ENCODE measurements around the gene AGPAT4. TPM values are rescaled to one million over a fixed set of nuclear protein-coding genes. Genes with fewer than 3 reads are reported as not detected.
A peak's percentile ranks its signal among the peaks of the same experiment; 100 is the strongest.
"Not testable (repeated sequence)": the region's sequence is repeated elsewhere in the genome, so short reads cannot be mapped to it uniquely, and the experiment has no call there.

The AGPAT4 gene
- total RNA-seq, 1 donor from 2014 or later = 15.3 TPM

- no peak for DNase-seq
Observed at GRCh38 chr6:161198783-161199460, 74.9 kb downstream of the AGPAT4 start.

- DNase-seq = no peak
Observed at GRCh38 chr6:161198176-161198575, 75.7 kb downstream of the AGPAT4 start.

- DNase-seq = no peak
Observed at GRCh38 chr6:161195386-161195785, 78.5 kb downstream of the AGPAT4 start.

- no peak for DNase-seq
Observed at GRCh38 chr6:161194374-161194773, 79.5 kb downstream of the AGPAT4 start.

- no peak for DNase-seq
Observed at GRCh38 chr6:161192636-161193411, 81.0 kb downstream of the AGPAT4 start.

- DNase-seq = no peak
Observed at GRCh38 chr6:161191671-161192070, 82.2 kb downstream of the AGPAT4 start.

- DNase-seq = no peak
Observed at GRCh38 chr6:161191007-161191406, 82.9 kb downstream of the AGPAT4 start.

GRCh38 chr6:161189891-161190290 is 84.0 kb downstream of the AGPAT4 start:
- peak; percentile 30 for DNase-seq

GRCh38 chr6:161188547-161189465 is 85.1 kb downstream of the AGPAT4 start:
- no peak for DNase-seq

GRCh38 chr6:161186173-161186769 is 87.6 kb downstream of the AGPAT4 start:
- no peak for DNase-seq

- DNase-seq = no peak
Observed at GRCh38 chr6:161181121-161181520, 92.7 kb downstream of the AGPAT4 start.

- not testable (repeated sequence) for DNase-seq
Observed at GRCh38 chr6:161178155-161178554, 95.7 kb downstream of the AGPAT4 start.

GRCh38 chr6:161176428-161176827 is 97.4 kb downstream of the AGPAT4 start:
- not testable (repeated sequence) for DNase-seq

GRCh38 chr6:161172769-161173168 is 101.1 kb downstream of the AGPAT4 start:
- not testable (repeated sequence) for DNase-seq

GRCh38 chr6:161171207-161171606 is 102.7 kb downstream of the AGPAT4 start:
- no peak for DNase-seq

GRCh38 chr6:161169696-161170095 is 104.2 kb downstream of the AGPAT4 start:
- peak; percentile 81 for DNase-seq

- DNase-seq = no peak
Observed at GRCh38 chr6:161169035-161169434, 104.8 kb downstream of the AGPAT4 start.

GRCh38 chr6:161168281-161168891 is 105.5 kb downstream of the AGPAT4 start:
- peak; percentile 95 for DNase-seq

- DNase-seq = no peak
Observed at GRCh38 chr6:161166677-161167076, 107.2 kb downstream of the AGPAT4 start.

- DNase-seq = no peak
Observed at GRCh38 chr6:161166176-161166575, 107.7 kb downstream of the AGPAT4 start.

- DNase-seq = no peak
Observed at GRCh38 chr6:161164182-161164625, 109.7 kb downstream of the AGPAT4 start.

Data from dermis blood vessel endothelial cell (primary cell).